ENCODE results near the gene PILRB. TPM values are rescaled to one million over a fixed set of nuclear protein-coding genes. Genes with fewer than 3 reads are reported as not detected.

The PILRB gene
- total and polyA plus RNA-seq, 2 of the 13 experiments (the other 11 are each of a cell fraction or from before 2014, with no cell fraction given), result 16.6 to 33.8 TPM

- no peaks in the 10 kb centered on the region for H3K27me3 ChIP-seq (ENCODE audit: control insufficient read depth in 1 of 2, insufficient read depth in 2 of 2, low read length in 2 of 2)
- no peak overlapping the region for H2AFZ ChIP-seq (ENCODE audit: low read length)
- no peak overlapping the region for H3K9ac ChIP-seq (ENCODE audit: insufficient read depth, low read depth, low read length)
- no peaks in the 10 kb centered on the region for H4K20me1 ChIP-seq (ENCODE audit: insufficient read depth, low read length)
- intact Hi-C loops (cut with micrococcal nuclease; ENCODE audit: unreplicated experiment), result no loop called here
- H3K4me2 ChIP-seq (ENCODE audit: low read depth, low read length), result no peak overlapping the region
- peaks cover 34 to 82% of the 10 kb centered on the region in 2 experiments for H3K36me3 ChIP-seq (replicated peaks in 1 of 2; ENCODE audit: control insufficient read depth in 1 of 2, insufficient read depth in 2 of 2, low read length in 2 of 2)
- POLR2A ChIA-PET, result no interaction called here
- in situ Hi-C loops (cut with HindIII; ENCODE audit: extremely low pct_ligation_motif_present, low pct_unique_long_range_greater_than_20kb), result no loop called here
- ATAC-seq, result no peak
- BruUV-seq (replicated peaks), result no TSS peak
- no peaks in the 10 kb centered on the region for H3K9me3 ChIP-seq (ENCODE audit: low read length)
- no peak for DNase-seq (ENCODE audit: low spot score)
- no peaks in the 10 kb centered on the region for H3K79me2 ChIP-seq (ENCODE audit: insufficient read depth, low read length)
- CTCF ChIA-PET (ENCODE audit: low intra/inter-chr PET ratio, low total read pairs), result no interaction called here
- no peak for FAIRE-seq
- H3K27ac ChIP-seq (ENCODE audit: extremely low read length, insufficient read depth, low read length), result no peak overlapping the region
- H3K4me1 ChIP-seq (ENCODE audit: insufficient read depth, low read length), result no peaks in the 10 kb centered on the region
- WGBS (ENCODE audit: low lambda C conversion rate), result 100% methylated on average over 5 of the region's 6 CpGs
- no peak overlapping the region for H3K4me3 ChIP-seq (replicated peaks in 1 of 3; ENCODE audit: insufficient read depth in 1 of 3, low read depth in 2 of 3, low read length in 3 of 3)
- no peak for TF ChIP-seq POGZ (CRISPR knock-in tag; IDR thresholded peaks at IDR 0.05)
- TF ChIP-seq AGO2 (optimal IDR thresholded peaks at IDR 0.05; ENCODE audit: low read depth, low read length), result peak; percentile 72
- no peak for TF ChIP-seq ZNF749 (CRISPR knock-in tag; IDR thresholded peaks at IDR 0.05; ENCODE audit: borderline replicate concordance)
- TF ChIP-seq ZNF839 (CRISPR knock-in tag; IDR thresholded peaks at IDR 0.05; ENCODE audit: borderline replicate concordance), result no peak
- no peak for TF ChIP-seq RORA (CRISPR knock-in tag; IDR thresholded peaks at IDR 0.05)
- TF ChIP-seq, protein P1, sequence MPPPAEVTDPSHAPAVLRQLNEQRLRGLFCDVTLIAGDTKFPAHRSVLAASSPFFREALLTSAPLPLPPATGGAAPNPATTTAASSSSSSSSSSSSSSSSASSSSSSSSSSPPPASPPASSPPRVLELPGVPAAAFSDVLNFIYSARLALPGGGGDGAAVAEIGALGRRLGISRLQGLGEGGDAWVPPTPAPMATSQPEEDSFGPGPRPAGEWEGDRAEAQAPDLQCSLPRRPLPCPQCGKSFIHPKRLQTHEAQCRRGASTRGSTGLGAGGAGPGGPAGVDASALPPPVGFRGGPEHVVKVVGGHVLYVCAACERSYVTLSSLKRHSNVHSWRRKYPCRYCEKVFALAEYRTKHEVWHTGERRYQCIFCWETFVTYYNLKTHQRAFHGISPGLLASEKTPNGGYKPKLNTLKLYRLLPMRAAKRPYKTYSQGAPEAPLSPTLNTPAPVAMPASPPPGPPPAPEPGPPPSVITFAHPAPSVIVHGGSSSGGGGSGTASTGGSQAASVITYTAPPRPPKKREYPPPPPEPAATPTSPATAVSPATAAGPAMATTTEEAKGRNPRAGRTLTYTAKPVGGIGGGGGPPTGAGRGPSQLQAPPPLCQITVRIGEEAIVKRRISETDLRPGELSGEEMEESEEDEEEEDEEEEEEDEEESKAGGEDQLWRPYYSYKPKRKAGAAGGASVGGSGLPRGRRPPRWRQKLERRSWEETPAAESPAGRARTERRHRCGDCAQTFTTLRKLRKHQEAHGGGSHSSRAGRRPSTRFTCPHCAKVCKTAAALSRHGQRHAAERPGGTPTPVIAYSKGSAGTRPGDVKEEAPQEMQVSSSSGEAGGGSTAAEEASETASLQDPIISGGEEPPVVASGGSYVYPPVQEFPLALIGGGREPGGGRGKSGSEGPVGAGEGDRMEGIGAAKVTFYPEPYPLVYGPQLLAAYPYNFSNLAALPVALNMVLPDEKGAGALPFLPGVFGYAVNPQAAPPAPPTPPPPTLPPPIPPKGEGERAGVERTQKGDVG (CRISPR knock-in tag; IDR thresholded peaks at IDR 0.05; ENCODE audit: borderline replicate concordance), result no peak
- TF ChIP-seq MXD3 (CRISPR knock-in tag; IDR thresholded peaks at IDR 0.05), result no peak
- TF ChIP-seq REL (CRISPR knock-in tag; conservative IDR thresholded peaks at IDR 0.05), result no peak
- no peak for TF ChIP-seq ATF7 (IDR thresholded peaks at IDR 0.05)
- no peak for TF ChIP-seq ATF7 (CRISPR knock-in tag; IDR thresholded peaks at IDR 0.05)
- no peak for TF ChIP-seq DPF2 (CRISPR knock-in tag; IDR thresholded peaks at IDR 0.05; ENCODE audit: borderline replicate concordance, low read depth)
- no peak for TF ChIP-seq ZNF547 (CRISPR knock-in tag; IDR thresholded peaks at IDR 0.05)
- TF ChIP-seq, protein P2, sequence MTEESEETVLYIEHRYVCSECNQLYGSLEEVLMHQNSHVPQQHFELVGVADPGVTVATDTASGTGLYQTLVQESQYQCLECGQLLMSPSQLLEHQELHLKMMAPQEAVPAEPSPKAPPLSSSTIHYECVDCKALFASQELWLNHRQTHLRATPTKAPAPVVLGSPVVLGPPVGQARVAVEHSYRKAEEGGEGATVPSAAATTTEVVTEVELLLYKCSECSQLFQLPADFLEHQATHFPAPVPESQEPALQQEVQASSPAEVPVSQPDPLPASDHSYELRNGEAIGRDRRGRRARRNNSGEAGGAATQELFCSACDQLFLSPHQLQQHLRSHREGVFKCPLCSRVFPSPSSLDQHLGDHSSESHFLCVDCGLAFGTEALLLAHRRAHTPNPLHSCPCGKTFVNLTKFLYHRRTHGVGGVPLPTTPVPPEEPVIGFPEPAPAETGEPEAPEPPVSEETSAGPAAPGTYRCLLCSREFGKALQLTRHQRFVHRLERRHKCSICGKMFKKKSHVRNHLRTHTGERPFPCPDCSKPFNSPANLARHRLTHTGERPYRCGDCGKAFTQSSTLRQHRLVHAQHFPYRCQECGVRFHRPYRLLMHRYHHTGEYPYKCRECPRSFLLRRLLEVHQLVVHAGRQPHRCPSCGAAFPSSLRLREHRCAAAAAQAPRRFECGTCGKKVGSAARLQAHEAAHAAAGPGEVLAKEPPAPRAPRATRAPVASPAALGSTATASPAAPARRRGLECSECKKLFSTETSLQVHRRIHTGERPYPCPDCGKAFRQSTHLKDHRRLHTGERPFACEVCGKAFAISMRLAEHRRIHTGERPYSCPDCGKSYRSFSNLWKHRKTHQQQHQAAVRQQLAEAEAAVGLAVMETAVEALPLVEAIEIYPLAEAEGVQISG (CRISPR knock-in tag; IDR thresholded peaks at IDR 0.05), result no peak
- TF ChIP-seq POLR2AphosphoS2 (IDR thresholded peaks at IDR 0.05; ENCODE audit: low read depth, low read length), result 0 out of 2 replicates have a peak, but pooled peaks have one; percentile 7
- TF ChIP-seq ZUFSP (CRISPR knock-in tag; IDR thresholded peaks at IDR 0.05; ENCODE audit: borderline replicate concordance), result no peak
These were observed 771 bp upstream of the PILRB start for GRCh38 chr7:100357131-100357561.
